ENCODE measurements around the gene BGLAP. TPM values are rescaled to one million over a fixed set of nuclear protein-coding genes. Genes with fewer than 3 reads are reported as not detected.

Gene BGLAP
- total and polyA plus RNA-seq, 2 of the 13 experiments (the other 11 are each of a cell fraction or from before 2014, with no cell fraction given), result 0.62 to 1.6 TPM

- TF ChIP-seq IKZF5 (CRISPR knock-in tag; IDR thresholded peaks at IDR 0.05), result no peak
- TF ChIP-seq, protein P1, sequence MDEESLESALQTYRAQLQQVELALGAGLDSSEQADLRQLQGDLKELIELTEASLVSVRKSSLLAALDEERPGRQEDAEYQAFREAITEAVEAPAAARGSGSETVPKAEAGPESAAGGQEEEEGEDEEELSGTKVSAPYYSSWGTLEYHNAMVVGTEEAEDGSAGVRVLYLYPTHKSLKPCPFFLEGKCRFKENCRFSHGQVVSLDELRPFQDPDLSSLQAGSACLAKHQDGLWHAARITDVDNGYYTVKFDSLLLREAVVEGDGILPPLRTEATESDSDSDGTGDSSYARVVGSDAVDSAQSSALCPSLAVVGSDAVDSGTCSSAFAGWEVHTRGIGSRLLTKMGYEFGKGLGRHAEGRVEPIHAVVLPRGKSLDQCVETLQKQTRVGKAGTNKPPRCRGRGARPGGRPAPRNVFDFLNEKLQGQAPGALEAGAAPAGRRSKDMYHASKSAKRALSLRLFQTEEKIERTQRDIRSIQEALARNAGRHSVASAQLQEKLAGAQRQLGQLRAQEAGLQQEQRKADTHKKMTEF (CRISPR knock-in tag; IDR thresholded peaks at IDR 0.05), result peak; percentile 74
- peak; percentile 86 for TF ChIP-seq PHF20 (CRISPR knock-in tag; IDR thresholded peaks at IDR 0.05)
- 0 out of 2 replicates have a peak, but pooled peaks have one; percentile 58 for TF ChIP-seq ZNF335 (CRISPR knock-in tag; IDR thresholded peaks at IDR 0.05)
- TF ChIP-seq ATF7-NPFF (CRISPR knock-in tag; IDR thresholded peaks at IDR 0.05; ENCODE audit: low read depth), result 0 out of 2 replicates have a peak, but pooled peaks have one; percentile 33
- TF ChIP-seq, protein P2, sequence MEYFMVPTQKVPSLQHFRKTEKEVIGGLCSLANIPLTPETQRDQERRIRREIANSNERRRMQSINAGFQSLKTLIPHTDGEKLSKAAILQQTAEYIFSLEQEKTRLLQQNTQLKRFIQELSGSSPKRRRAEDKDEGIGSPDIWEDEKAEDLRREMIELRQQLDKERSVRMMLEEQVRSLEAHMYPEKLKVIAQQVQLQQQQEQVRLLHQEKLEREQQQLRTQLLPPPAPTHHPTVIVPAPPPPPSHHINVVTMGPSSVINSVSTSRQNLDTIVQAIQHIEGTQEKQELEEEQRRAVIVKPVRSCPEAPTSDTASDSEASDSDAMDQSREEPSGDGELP (IDR thresholded peaks at IDR 0.05; ENCODE audit: borderline replicate concordance, low read depth), result peak; percentile 8; the same call in 1 of the 2 replicates
- TF ChIP-seq, protein P3, sequence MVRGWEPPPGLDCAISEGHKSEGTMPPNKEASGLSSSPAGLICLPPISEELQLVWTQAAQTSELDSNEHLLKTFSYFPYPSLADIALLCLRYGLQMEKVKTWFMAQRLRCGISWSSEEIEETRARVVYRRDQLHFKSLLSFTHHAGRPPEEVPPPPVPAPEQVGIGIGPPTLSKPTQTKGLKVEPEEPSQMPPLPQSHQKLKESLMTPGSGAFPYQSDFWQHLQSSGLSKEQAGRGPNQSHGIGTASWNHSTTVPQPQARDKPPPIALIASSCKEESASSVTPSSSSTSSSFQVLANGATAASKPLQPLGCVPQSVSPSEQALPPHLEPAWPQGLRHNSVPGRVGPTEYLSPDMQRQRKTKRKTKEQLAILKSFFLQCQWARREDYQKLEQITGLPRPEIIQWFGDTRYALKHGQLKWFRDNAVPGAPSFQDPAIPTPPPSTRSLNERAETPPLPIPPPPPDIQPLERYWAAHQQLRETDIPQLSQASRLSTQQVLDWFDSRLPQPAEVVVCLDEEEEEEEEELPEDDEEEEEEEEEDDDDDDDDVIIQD (CRISPR knock-in tag; IDR thresholded peaks at IDR 0.05; ENCODE audit: low read depth), result peak; percentile 55; the same call in 1 of the 2 replicates
- TF ChIP-seq GATAD1 (CRISPR knock-in tag; IDR thresholded peaks at IDR 0.05), result peak; percentile 91
- peak; percentile 27; the same call in 1 of the 2 replicates for TF ChIP-seq PPARG (CRISPR knock-in tag; conservative IDR thresholded peaks at IDR 0.05)
- peak; percentile 75; the same call in 1 of the 2 replicates for TF ChIP-seq MIXL1 (CRISPR knock-in tag; IDR thresholded peaks at IDR 0.05)
- TF ChIP-seq HDAC2 (CRISPR knock-in tag; IDR thresholded peaks at IDR 0.05), result peak; percentile 49
- peak; percentile 68 for TF ChIP-seq ZMYM3 (CRISPR knock-in tag; IDR thresholded peaks at IDR 0.05)
- no peak for TF ChIP-seq ELK4 (CRISPR knock-in tag; IDR thresholded peaks at IDR 0.05; ENCODE audit: borderline replicate concordance)
- TF ChIP-seq SIN3A (IDR thresholded peaks at IDR 0.05; ENCODE audit: borderline replicate concordance, low read depth, low read length), result peak; percentile 77; the same call in 1 of the 2 replicates
- TF ChIP-seq HDAC1 (CRISPR knock-in tag; IDR thresholded peaks at IDR 0.05), result peak; percentile 68
- TF ChIP-seq, protein P4, sequence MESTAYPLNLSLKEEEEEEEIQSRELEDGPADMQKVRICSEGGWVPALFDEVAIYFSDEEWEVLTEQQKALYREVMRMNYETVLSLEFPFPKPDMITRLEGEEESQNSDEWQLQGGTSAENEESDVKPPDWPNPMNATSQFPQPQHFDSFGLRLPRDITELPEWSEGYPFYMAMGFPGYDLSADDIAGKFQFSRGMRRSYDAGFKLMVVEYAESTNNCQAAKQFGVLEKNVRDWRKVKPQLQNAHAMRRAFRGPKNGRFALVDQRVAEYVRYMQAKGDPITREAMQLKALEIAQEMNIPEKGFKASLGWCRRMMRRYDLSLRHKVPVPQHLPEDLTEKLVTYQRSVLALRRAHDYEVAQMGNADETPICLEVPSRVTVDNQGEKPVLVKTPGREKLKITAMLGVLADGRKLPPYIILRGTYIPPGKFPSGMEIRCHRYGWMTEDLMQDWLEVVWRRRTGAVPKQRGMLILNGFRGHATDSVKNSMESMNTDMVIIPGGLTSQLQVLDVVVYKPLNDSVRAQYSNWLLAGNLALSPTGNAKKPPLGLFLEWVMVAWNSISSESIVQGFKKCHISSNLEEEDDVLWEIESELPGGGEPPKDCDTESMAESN (CRISPR knock-in tag; conservative IDR thresholded peaks at IDR 0.05), result peak; percentile 72; the same call in 1 of the 2 replicates
- peak; percentile 77 for TF ChIP-seq PHF5A (CRISPR knock-in tag; IDR thresholded peaks at IDR 0.05; ENCODE audit: low read depth, unreplicated experiment)
- TF ChIP-seq GABPA (IDR thresholded peaks at IDR 0.05; ENCODE audit: low read depth, low read length), result peak; percentile 83
- peak; percentile 97 for TF ChIP-seq GABPA (CRISPR knock-in tag; IDR thresholded peaks at IDR 0.05; ENCODE audit: low read depth)
- no peak for TF ChIP-seq ZMAT5 (CRISPR knock-in tag; IDR thresholded peaks at IDR 0.05; ENCODE audit: borderline replicate concordance, low read depth)
Observed at GRCh38 chr1:156193488-156194299, 48.3 kb upstream of the BGLAP start, which contains the start of gene SLC25A44 (continued).

Measured in HepG2 (cell line).